ENCODE data around the gene POR. TPM values are rescaled to one million over a fixed set of nuclear protein-coding genes. Genes with fewer than 3 reads are reported as not detected.

Gene POR
- total RNA-seq, 1 experiment from 2014 or later = 99.3 TPM

- Histone ChIP-seq H3K27me3 (replicated peaks; ENCODE audit: insufficient read depth, low read depth, low read length, poor library complexity) (no peaks in the 10 kb centered on the region), H3K4me1 (ENCODE audit: insufficient read depth, low read length, poor library complexity, severe bottlenecking) (no peaks in the 10 kb centered on the region), H3K9me3 (ENCODE audit: low read depth, low read length, poor library complexity, severe bottlenecking) (no peaks in the 10 kb centered on the region), H3K27ac (ENCODE audit: low read depth, low read length, poor library complexity, severe bottlenecking) (peak within 1 kb of the TSS; percentile 77), H3K4me3 (ENCODE audit: low read depth, low read length, poor library complexity, severe bottlenecking) (peak within 1 kb of the TSS; percentile 95), H3K36me3 (ENCODE audit: insufficient read depth, low read length, poor library complexity, severe bottlenecking) (no peaks in the 10 kb centered on the region)
- CTCF ChIA-PET = no interaction called here
- TF ChIP-seq EZH2 (IDR thresholded peaks at IDR 0.05; ENCODE audit: borderline replicate concordance, low read depth, low read length, poor library complexity, severe bottlenecking) (no peak), CTCF (conservative IDR thresholded peaks at IDR 0.05; ENCODE audit: low read depth, low read length) (peak; percentile 41)
- POLR2A ChIA-PET (ENCODE audit: low non-redundant PET) = no interaction called here
- intact Hi-C loops (cut with micrococcal nuclease; ENCODE audit: unreplicated experiment) = loop anchor here (5.0 kb wide), 1 partner anchor 268 kb away; no protein-coding TSS in a partner anchor
- BruUV-seq (replicated peaks) = no TSS peak
- DNase-seq (ENCODE audit: low spot score) = peak; percentile 95
These were observed 79.6 kb downstream of the POR start, which contains the start of gene TMEM120A for GRCh38 chr7:75994388-75995051. Gene TMEM120A, minus strand, starts transcription at chr7:75994595. Its CDS starts 25 bp downstream, at chr7:75994570.

GRCh38 chr7:75995052-75995471 lies 80.1 kb downstream of the POR start:
- H3K9me3 ChIP-seq (ENCODE audit: low read depth, low read length, poor library complexity, severe bottlenecking) = no peaks in the 10 kb centered on the region
- no TSS peak for BruUV-seq (replicated peaks)
- DNase-seq (ENCODE audit: low spot score) = no peak
- intact Hi-C loops (cut with micrococcal nuclease; ENCODE audit: unreplicated experiment) = no loop called here
- peak overlapping the region; percentile 95 for H3K4me3 ChIP-seq (ENCODE audit: low read depth, low read length, poor library complexity, severe bottlenecking)
- no peak for TF ChIP-seq EZH2 (IDR thresholded peaks at IDR 0.05; ENCODE audit: borderline replicate concordance, low read depth, low read length, poor library complexity, severe bottlenecking)
- no peak for TF ChIP-seq CTCF (conservative IDR thresholded peaks at IDR 0.05; ENCODE audit: low read depth, low read length)
- no peaks in the 10 kb centered on the region for H3K27me3 ChIP-seq (replicated peaks; ENCODE audit: insufficient read depth, low read depth, low read length, poor library complexity)
- ChIA-PET CTCF (no interaction called here), POLR2A (ENCODE audit: low non-redundant PET) (no interaction called here)
- no peaks in the 10 kb centered on the region for H3K4me1 ChIP-seq (ENCODE audit: insufficient read depth, low read length, poor library complexity, severe bottlenecking)
- peak overlapping the region; percentile 70 for H3K27ac ChIP-seq (ENCODE audit: low read depth, low read length, poor library complexity, severe bottlenecking)
- no peaks in the 10 kb centered on the region for H3K36me3 ChIP-seq (ENCODE audit: insufficient read depth, low read length, poor library complexity, severe bottlenecking)

DNA sequence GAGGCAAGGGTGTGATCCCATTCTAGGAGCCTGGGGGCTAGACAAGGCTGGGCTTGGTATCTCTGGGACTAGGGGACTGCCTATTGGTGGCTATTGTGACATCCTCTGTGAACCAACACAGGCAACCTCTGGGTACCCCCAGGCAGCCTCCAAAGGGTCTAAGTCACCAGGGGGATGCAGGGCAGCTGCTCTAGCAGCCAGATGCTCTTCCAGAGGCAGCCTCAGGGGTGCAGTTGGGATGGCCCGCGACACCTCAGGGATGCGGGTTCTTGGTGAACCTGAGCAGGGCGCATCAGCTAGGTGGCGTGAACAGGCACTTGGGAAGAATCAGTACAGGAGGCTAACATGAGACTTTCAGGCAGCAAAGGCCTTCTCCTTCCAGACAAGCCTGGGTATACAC lies 81.0 kb downstream of the POR start:
- no peak for DNase-seq (ENCODE audit: low spot score)
- Histone ChIP-seq H3K4me3 (ENCODE audit: low read depth, low read length, poor library complexity, severe bottlenecking) (no peak overlapping the region), H3K9me3 (ENCODE audit: low read depth, low read length, poor library complexity, severe bottlenecking) (no peaks in the 10 kb centered on the region), H3K36me3 (ENCODE audit: insufficient read depth, low read length, poor library complexity, severe bottlenecking) (no peaks in the 10 kb centered on the region), H3K27ac (ENCODE audit: low read depth, low read length, poor library complexity, severe bottlenecking) (no peak overlapping the region), H3K27me3 (replicated peaks; ENCODE audit: insufficient read depth, low read depth, low read length, poor library complexity) (no peaks in the 10 kb centered on the region), H3K4me1 (ENCODE audit: insufficient read depth, low read length, poor library complexity, severe bottlenecking) (no peaks in the 10 kb centered on the region)
- TF ChIP-seq EZH2 (IDR thresholded peaks at IDR 0.05; ENCODE audit: borderline replicate concordance, low read depth, low read length, poor library complexity, severe bottlenecking) = no peak
- CTCF ChIA-PET = no interaction called here
- intact Hi-C loops (cut with micrococcal nuclease; ENCODE audit: unreplicated experiment) = no loop called here
- no TSS peak for BruUV-seq (replicated peaks)
- POLR2A ChIA-PET (ENCODE audit: low non-redundant PET) = no interaction called here

DNA sequence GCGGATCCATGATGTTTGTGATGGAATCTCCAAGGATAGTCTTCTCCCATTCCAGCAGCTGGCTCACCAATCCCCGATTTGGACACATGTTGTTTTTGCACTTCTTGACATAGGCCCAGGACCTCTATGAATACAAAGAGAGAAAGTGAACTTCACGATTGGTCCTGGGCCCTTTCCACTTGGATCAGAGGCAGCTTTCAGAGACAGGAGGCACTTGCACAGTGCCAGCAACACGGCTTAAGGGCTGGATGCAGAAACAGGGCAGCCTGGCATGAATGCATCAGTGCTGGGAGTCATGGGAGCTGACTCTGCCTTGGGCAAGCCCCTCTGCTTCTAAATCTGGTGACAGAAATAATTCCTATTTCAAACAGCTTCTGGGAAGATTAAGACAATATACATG lies 81.5 kb downstream of the POR start:
- intact Hi-C loops (cut with micrococcal nuclease; ENCODE audit: unreplicated experiment) = no loop called here
- TF ChIP-seq EZH2 (IDR thresholded peaks at IDR 0.05; ENCODE audit: borderline replicate concordance, low read depth, low read length, poor library complexity, severe bottlenecking) (no peak), CTCF (conservative IDR thresholded peaks at IDR 0.05; ENCODE audit: low read depth, low read length) (no peak)
- no peaks in the 10 kb centered on the region for H3K27me3 ChIP-seq (replicated peaks; ENCODE audit: insufficient read depth, low read depth, low read length, poor library complexity)
- ChIA-PET CTCF (no interaction called here), POLR2A (ENCODE audit: low non-redundant PET) (no interaction called here)
- no peaks in the 10 kb centered on the region for H3K9me3 ChIP-seq (ENCODE audit: low read depth, low read length, poor library complexity, severe bottlenecking)
- no peak overlapping the region for H3K4me3 ChIP-seq (ENCODE audit: low read depth, low read length, poor library complexity, severe bottlenecking)
- H3K27ac ChIP-seq (ENCODE audit: low read depth, low read length, poor library complexity, severe bottlenecking) = no peak overlapping the region
- BruUV-seq (replicated peaks) = no TSS peak
- no peak for DNase-seq (ENCODE audit: low spot score)
- H3K36me3 ChIP-seq (ENCODE audit: insufficient read depth, low read length, poor library complexity, severe bottlenecking) = no peaks in the 10 kb centered on the region
- H3K4me1 ChIP-seq (ENCODE audit: insufficient read depth, low read length, poor library complexity, severe bottlenecking) = no peaks in the 10 kb centered on the region

Data from A673 (cell line).